ENCODE data around the gene QPRT.
"Not testable (repeated sequence)": the region's sequence is repeated elsewhere in the genome, so short reads cannot be mapped to it uniquely, and the experiment has no call there.

QPRT gene

GRCh38 chr16:29738514-29738913, 59.5 kb downstream of the QPRT start:
- TF ChIP-seq CTCF (IDR thresholded peaks at IDR 0.05): no peak
- H3K9me3 Mint-ChIP-seq: no peaks in the 10 kb centered on the region
- no peak for DNase-seq

GRCh38 chr16:29739927-29740629, 61.1 kb downstream of the QPRT start:
- DNase-seq; H3K27ac Mint-ChIP-seq; H3K36me3 Mint-ChIP-seq (ENCODE audit: low read depth); H3K4me3 Mint-ChIP-seq; H3K9me3 Mint-ChIP-seq: not testable (repeated sequence)
- Mint-ChIP-seq H3K27me3 (ENCODE audit: low read depth, poor library complexity) (peaks cover 18% of the 10 kb centered on the region), H3K4me1 (peaks cover 43% of the 10 kb centered on the region)

More at GRCh38 chr16:29738514-29738913, 59.5 kb downstream of the QPRT start:
- no peak overlapping the region for H3K4me3 Mint-ChIP-seq
- H3K4me1 Mint-ChIP-seq: peaks cover 48% of the 10 kb centered on the region
- no peaks in the 10 kb centered on the region for H3K36me3 Mint-ChIP-seq (ENCODE audit: low read depth)
- no peak overlapping the region for H3K27ac Mint-ChIP-seq
- H3K27me3 Mint-ChIP-seq (ENCODE audit: low read depth, poor library complexity): peaks cover 15% of the 10 kb centered on the region

GRCh38 chr16:29740630-29741015, 61.6 kb downstream of the QPRT start:
- H3K9me3 Mint-ChIP-seq; H3K4me3 Mint-ChIP-seq; H3K27ac Mint-ChIP-seq; DNase-seq; H3K36me3 Mint-ChIP-seq (ENCODE audit: low read depth): not testable (repeated sequence)
- H3K4me1 Mint-ChIP-seq: peaks cover 40% of the 10 kb centered on the region
- peaks cover 20% of the 10 kb centered on the region for H3K27me3 Mint-ChIP-seq (ENCODE audit: low read depth, poor library complexity)

- H3K4me3 Mint-ChIP-seq: no peak overlapping the region
- H3K4me1 Mint-ChIP-seq: peaks cover 24% of the 10 kb centered on the region
- no peak for TF ChIP-seq CTCF (IDR thresholded peaks at IDR 0.05)
- H3K27ac Mint-ChIP-seq: no peak overlapping the region
- H3K9me3 Mint-ChIP-seq: peaks cover 7% of the 10 kb centered on the region
- H3K36me3 Mint-ChIP-seq (ENCODE audit: low read depth): no peaks in the 10 kb centered on the region
- peaks cover 24% of the 10 kb centered on the region for H3K27me3 Mint-ChIP-seq (ENCODE audit: low read depth, poor library complexity)
- no peak for DNase-seq
Observed at GRCh38 chr16:29742683-29743275, 63.8 kb downstream of the QPRT start.

GRCh38 chr16:29743475-29743826, 64.5 kb downstream of the QPRT start:
- no peak overlapping the region for H3K27ac Mint-ChIP-seq
- no peak for TF ChIP-seq CTCF (IDR thresholded peaks at IDR 0.05)
- H3K4me3 Mint-ChIP-seq: no peak overlapping the region
- H3K4me1 Mint-ChIP-seq: peaks cover 17% of the 10 kb centered on the region
- peaks cover 24% of the 10 kb centered on the region for H3K27me3 Mint-ChIP-seq (ENCODE audit: low read depth, poor library complexity)
- H3K9me3 Mint-ChIP-seq: peaks cover 9% of the 10 kb centered on the region
- no peaks in the 10 kb centered on the region for H3K36me3 Mint-ChIP-seq (ENCODE audit: low read depth)
- no peak for DNase-seq

GRCh38 chr16:29743827-29744531, 65.0 kb downstream of the QPRT start:
- Mint-ChIP-seq H3K27me3 (ENCODE audit: low read depth, poor library complexity) (peaks cover 24% of the 10 kb centered on the region), H3K9me3 (peaks cover 13% of the 10 kb centered on the region), H3K36me3 (ENCODE audit: low read depth) (no peaks in the 10 kb centered on the region), H3K4me3 (no peak overlapping the region), H3K4me1 (peaks cover 16% of the 10 kb centered on the region), H3K27ac (no peak overlapping the region)
- DNase-seq: no peak
- TF ChIP-seq CTCF (IDR thresholded peaks at IDR 0.05): no peak
